LNCAP (cell line): ENCODE measurements around the gene TRIM46.

Experiments
- TF ChIP-seq, protein P1 (sequence below): fragments of 450-650 bp; IDR thresholded peaks from 2 replicates; pipeline ENCODE4 v1.5.1; 2017; ENCODE audit warnings: mild to moderate bottlenecking

Gene TRIM46

GRCh38 chr1:155195201-155196102 lies 21.8 kb downstream of the TRIM46 start:
- TF ChIP-seq, protein P1, sequence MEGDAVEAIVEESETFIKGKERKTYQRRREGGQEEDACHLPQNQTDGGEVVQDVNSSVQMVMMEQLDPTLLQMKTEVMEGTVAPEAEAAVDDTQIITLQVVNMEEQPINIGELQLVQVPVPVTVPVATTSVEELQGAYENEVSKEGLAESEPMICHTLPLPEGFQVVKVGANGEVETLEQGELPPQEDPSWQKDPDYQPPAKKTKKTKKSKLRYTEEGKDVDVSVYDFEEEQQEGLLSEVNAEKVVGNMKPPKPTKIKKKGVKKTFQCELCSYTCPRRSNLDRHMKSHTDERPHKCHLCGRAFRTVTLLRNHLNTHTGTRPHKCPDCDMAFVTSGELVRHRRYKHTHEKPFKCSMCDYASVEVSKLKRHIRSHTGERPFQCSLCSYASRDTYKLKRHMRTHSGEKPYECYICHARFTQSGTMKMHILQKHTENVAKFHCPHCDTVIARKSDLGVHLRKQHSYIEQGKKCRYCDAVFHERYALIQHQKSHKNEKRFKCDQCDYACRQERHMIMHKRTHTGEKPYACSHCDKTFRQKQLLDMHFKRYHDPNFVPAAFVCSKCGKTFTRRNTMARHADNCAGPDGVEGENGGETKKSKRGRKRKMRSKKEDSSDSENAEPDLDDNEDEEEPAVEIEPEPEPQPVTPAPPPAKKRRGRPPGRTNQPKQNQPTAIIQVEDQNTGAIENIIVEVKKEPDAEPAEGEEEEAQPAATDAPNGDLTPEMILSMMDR: no peak

DNA sequence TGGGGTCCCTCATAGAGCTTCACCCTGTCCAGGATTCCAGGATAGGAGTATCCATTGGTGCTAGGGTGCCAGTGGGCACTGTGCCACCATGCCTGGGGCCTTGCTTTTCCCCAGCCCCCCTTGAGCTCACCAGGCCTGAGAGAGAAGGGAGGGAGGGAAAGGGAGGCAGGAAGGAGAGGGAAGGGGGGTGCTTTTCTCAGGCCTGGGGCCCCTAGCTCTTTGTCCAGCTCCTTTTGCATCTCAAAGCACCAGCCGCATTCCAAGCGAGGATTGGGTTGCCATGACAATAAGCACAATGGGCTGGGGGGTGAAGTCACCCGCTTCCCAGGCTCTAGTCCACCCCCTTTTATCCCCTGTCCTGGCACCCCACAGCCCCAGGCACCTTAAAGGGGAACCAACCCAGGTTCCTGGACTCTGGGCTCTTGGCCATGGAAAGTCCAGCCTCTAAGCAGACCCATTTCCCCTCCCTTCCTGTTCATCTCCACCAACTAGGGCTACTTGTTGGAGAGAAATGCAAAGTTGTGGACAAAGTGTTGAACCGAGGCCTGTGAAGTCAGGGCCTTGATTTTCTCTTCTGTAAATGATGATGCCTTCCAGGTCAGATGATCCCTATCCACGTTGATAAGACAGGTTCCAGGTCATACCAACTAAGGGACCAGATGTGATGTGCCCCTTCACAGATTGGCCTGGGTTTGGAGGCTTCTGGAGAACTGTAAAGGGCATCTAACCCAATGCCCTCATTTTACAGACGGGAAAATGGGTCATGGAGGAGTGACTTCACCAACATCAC lies 22.6 kb downstream of the TRIM46 start:
- TF ChIP-seq, protein P1: no peak

DNA sequence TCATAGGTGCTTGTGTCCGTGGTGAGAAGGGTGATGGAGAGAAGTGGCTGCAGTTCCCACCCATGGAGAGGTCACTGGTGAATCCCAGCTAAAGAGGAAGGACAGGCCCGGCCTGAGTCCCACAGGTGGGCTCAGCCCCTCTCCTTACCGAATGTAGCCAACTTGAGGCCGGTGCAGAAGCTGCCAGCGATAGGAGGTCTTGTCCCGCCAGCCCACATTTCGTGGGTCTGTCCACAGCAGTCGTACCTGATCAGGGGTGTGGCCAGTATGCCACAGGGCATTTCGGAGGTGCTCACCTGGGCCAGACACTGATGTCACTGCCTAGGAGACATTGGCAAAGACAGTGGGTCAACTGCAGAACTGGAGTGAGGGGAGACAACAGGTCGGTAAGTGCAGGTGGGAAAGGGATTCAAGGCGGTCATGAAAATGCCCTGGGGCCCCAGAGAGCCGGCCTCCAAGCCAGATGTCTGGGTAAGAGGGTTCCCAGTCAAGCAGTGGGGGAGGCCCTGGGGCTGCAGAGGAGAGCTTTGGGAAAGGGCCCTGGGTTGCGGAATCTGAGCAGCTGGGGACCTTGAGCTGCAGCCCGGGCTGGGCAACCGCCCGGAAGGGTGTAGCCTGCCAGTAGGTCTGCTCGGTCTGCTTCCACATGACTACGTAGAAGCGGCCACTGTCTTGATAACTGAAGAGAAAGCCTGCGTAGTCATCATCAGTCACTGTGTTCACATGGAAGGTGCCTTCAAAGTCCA lies 23.4 kb downstream of the TRIM46 start:
- TF ChIP-seq, protein P1: no peak

- TF ChIP-seq, protein P1: no peak
Observed at GRCh38 chr1:155197901-155198546, 24.4 kb downstream of the TRIM46 start.

- TF ChIP-seq, protein P1: no peak
Observed at GRCh38 chr1:155198547-155198906, 24.9 kb downstream of the TRIM46 start.

- TF ChIP-seq, protein P1: no peak
Observed at GRCh38 chr1:155199792-155200191, 26.1 kb downstream of the TRIM46 start.

- TF ChIP-seq, protein P1: no peak
Observed at GRCh38 chr1:155200920-155201319, 27.3 kb downstream of the TRIM46 start.
